Ascending aorta (tissue), 2 donors: ENCODE results near the gene ERAP2. TPM values are rescaled to one million over a fixed set of nuclear protein-coding genes. Genes with fewer than 3 reads are reported as not detected.
"Not testable (repeated sequence)": the region's sequence is repeated elsewhere in the genome, so short reads cannot be mapped to it uniquely, and the experiment has no call there.

ENCODE experiments used
- DNase-seq, 2 donors: peaks; one replicate each; pipeline ENCODE4 v3.0.0-alpha.2; 2019; ENCODE audit warnings: low spot score in 2 of 2
- H3K27ac ChIP-seq, 2 donors: fragments of 200-600 bp; sonication (generic); one replicate each; pipeline ENCODE4 v1.5.1; 2016 to 2017; ENCODE audit warnings: mild to moderate bottlenecking in 1 of 2
- H3K27me3 ChIP-seq: fragments of 200-600 bp; sonication (generic); one replicate; pipeline ENCODE4 v1.5.1; 2017
- H3K36me3 ChIP-seq, 2 donors: fragments of 200-600 bp; sonication (generic); one replicate each; pipeline ENCODE4 v1.5.1; 2016
- H3K4me1 ChIP-seq, 2 donors: fragments of 200-600 bp; sonication (generic); one replicate each; pipeline ENCODE4 v1.5.1; 2016 to 2017; ENCODE audit warnings: mild to moderate bottlenecking in 1 of 2
- H3K4me3 ChIP-seq, 2 donors: fragments of 200-600 bp; sonication (generic); one replicate each; pipeline ENCODE4 v1.5.1; 2016 to 2017; ENCODE audit warnings: mild to moderate bottlenecking in 1 of 2
- H3K9me3 ChIP-seq, 2 donors: fragments of 200-600 bp; sonication (generic); one replicate each; pipeline ENCODE4 v1.5.1; 2016
- CTCF ChIP-seq, 3 experiments: fragments of 200-600 bp in 2 of 3; fragments of 450-650 bp in 1 of 3; sonication (generic) in 2 of 3; IDR thresholded peaks; one replicate each; pipeline ENCODE4 v1.5.1; 2016 to 2019; ENCODE audit warnings: antibody characterized with exemption in 3 of 3, mild to moderate bottlenecking in 1 of 3, moderate library complexity in 1 of 3
- intact Hi-C: fragments of 100-400 bp; cut with DNase I; formaldehyde crosslinking; loops from one replicate; pipeline ENCODE4 v1.15.1; 2023
- total RNA-seq: library from RNA; depleted of rRNA; stranded (reverse); fragments of >200 nt; gene quantifications from one replicate; pipeline ENCODE4 v1.1.0, GENCODE V29; 2016

ERAP2 gene
- total RNA-seq, 1 donor from 2014 or later, result 20.6 TPM

DNA sequence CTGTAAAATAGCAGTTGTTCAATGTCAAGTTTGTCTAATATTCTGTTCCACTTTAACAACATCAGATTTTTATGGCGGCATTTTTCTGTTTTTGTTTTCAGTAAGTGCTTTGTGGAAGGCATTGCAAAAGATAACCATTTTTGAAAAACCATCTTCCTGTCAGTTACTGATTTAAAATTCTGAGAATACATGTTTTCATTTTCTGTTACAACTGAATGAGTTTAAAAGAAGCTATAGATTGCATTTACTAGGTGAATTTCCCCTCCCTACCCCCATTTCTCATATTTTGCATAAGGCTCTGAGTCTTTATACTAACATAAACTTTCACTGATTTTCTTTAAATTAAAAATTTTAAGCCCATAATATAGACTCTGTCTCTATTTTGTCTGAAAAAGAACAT, 4.6 kb upstream of the ERAP2 start:
- no peaks in the 10 kb centered on the region for H3K9me3 ChIP-seq
- intact Hi-C loops, result no loop called here
- no peak for TF ChIP-seq CTCF (IDR thresholded peaks at IDR 0.05)

DNA sequence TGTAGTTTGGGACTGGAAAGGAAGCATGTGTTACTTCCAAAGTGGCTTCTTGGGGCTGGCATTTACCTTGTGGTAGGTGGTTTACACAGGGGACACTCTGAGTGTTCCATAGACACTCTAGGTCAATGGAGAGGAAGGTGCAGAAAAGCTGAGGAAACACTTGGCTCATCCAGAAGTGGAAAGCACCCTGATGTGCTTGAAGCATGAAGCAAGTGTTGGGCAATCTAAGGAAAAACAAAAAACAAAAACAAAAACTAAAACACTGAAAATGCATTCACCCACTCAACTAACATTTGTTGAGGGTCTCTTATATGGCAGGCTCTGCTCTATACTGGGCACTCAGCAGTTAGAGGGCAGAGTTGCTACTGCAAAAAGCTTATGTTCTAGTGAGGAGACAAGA, 2.9 kb upstream of the ERAP2 start:
- no peaks in the 10 kb centered on the region for H3K9me3 ChIP-seq
- H3K27me3 ChIP-seq, result no peaks in the 10 kb centered on the region
- no peak for TF ChIP-seq CTCF (IDR thresholded peaks at IDR 0.05)
- no peak overlapping the region for H3K27ac ChIP-seq
- DNase-seq, result no peak
- no peaks in the 10 kb centered on the region for H3K36me3 ChIP-seq
- intact Hi-C loops, result no loop called here
- no peaks in the 10 kb centered on the region for H3K4me1 ChIP-seq
- H3K4me3 ChIP-seq, result no peak overlapping the region

More for the DNA sequence above, 4.6 kb upstream of the ERAP2 start:
- no peaks in the 10 kb centered on the region for H3K36me3 ChIP-seq
- no peaks in the 10 kb centered on the region for H3K27me3 ChIP-seq
- H3K4me1 ChIP-seq, result no peaks in the 10 kb centered on the region
- H3K4me3 ChIP-seq, result no peak overlapping the region
- H3K27ac ChIP-seq, result no peak overlapping the region
- no peak for DNase-seq

DNA sequence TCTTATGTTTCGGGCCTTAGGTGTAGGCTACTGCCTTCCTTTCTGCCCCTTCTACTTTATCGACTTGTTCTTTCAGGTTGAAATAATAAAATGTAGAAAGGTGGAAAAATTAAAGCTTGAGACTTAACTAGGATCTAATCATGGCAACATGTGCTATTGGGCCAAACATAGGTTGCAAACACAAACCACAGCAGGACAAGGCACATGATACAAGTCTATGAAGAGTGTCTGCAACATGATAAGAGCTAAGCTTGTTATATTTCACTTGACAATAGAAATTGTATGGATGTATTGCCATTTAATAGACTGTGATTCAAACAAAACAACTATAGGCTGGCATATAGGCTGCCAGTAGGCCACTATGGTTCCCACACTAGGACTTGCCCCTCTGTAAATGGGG, 1.7 kb upstream of the ERAP2 start:
- no peak for TF ChIP-seq CTCF (IDR thresholded peaks at IDR 0.05)
- intact Hi-C loops, result loop anchor here (5.0 kb wide), 1 partner anchor 58 kb away; no protein-coding TSS in a partner anchor
- H3K27me3 ChIP-seq, result no peaks in the 10 kb centered on the region
- no peaks in the 10 kb centered on the region for H3K9me3 ChIP-seq
- no peak overlapping the region for H3K27ac ChIP-seq
- no peaks in the 10 kb centered on the region for H3K4me1 ChIP-seq
- DNase-seq, result no peak
- no peak overlapping the region for H3K4me3 ChIP-seq
- H3K36me3 ChIP-seq, result no peaks in the 10 kb centered on the region

GRCh38 chr5:96875791-96876291, 459 bp upstream of the ERAP2 start:
- no peaks in the 10 kb centered on the region for H3K27me3 ChIP-seq
- H3K4me3 ChIP-seq, result peak overlapping the region; percentile 60 to 85
- H3K4me1 ChIP-seq, result no peaks in the 10 kb centered on the region
- no peaks in the 10 kb centered on the region for H3K36me3 ChIP-seq
- no peak for DNase-seq
- intact Hi-C loops, result loop anchor here (5.0 kb wide), 1 partner anchor 56 kb away; no protein-coding TSS in a partner anchor
- H3K9me3 ChIP-seq, result no peaks in the 10 kb centered on the region
- H3K27ac ChIP-seq, result peak overlapping the region; percentile 41 to 42
- no peak for TF ChIP-seq CTCF (IDR thresholded peaks at IDR 0.05)

GRCh38 chr5:96876977-96877469, 723 bp downstream of the ERAP2 start:
- DNase-seq, H3K36me3 ChIP-seq, H3K27me3 ChIP-seq, H3K4me1 ChIP-seq, H3K9me3 ChIP-seq: not testable (repeated sequence)
- peak overlapping the region; percentile 41 to 42 for H3K27ac ChIP-seq
- peak overlapping the region; percentile 60 to 85 for H3K4me3 ChIP-seq
- intact Hi-C loops, result loop anchor here (5.0 kb wide), 1 partner anchor 55 kb away; no protein-coding TSS in a partner anchor

- no peaks in the 10 kb centered on the region for H3K27me3 ChIP-seq
- no peak for TF ChIP-seq CTCF (IDR thresholded peaks at IDR 0.05)
- no peaks in the 10 kb centered on the region for H3K9me3 ChIP-seq
- DNase-seq, result no peak
- H3K27ac ChIP-seq, result no peak overlapping the region
- intact Hi-C loops, result loop anchor here (5.0 kb wide), 1 partner anchor 53 kb away; no protein-coding TSS in a partner anchor
- H3K4me3 ChIP-seq, result no peak overlapping the region
- H3K4me1 ChIP-seq, result no peaks in the 10 kb centered on the region
- no peaks in the 10 kb centered on the region for H3K36me3 ChIP-seq
Measured at GRCh38 chr5:96879665-96880064, 3.4 kb downstream of the ERAP2 start.
